ENCODE results near the gene TEX14.

- TF ChIP-seq CTCF (IDR thresholded peaks at IDR 0.05) (no peak), POLR2A (IDR thresholded peaks at IDR 0.05) (no peak)
Measured at GRCh38 chr17:58661499-58661898, 30.3 kb downstream of the TEX14 start.

All from lower leg skin (tissue), 3 donors.